Smooth muscle cell (in vitro differentiated cells): ENCODE measurements around the gene ZBTB49. TPM values are rescaled to one million over a fixed set of nuclear protein-coding genes. Genes with fewer than 3 reads are reported as not detected.
A peak's percentile ranks its signal among the peaks of the same experiment; 100 is the strongest.

ENCODE experiments used
- DNase-seq: peaks from one replicate; lab custom pipeline; 2025; ENCODE audit not compliant: unreplicated experiment; lab: John Stamatoyannopoulos, UW
- H2AFZ ChIP-seq: fragments of 200-600 bp; sonication (generic); 2 replicates; pipeline ENCODE4 v1.6.0; 2016; ENCODE audit warnings: antibody characterized with exemption, low read depth, mild to moderate bottlenecking
- H3F3A ChIP-seq: fragments of 200-600 bp; sonication (generic); 2 replicates; pipeline ENCODE4 v1.6.0; 2017; ENCODE audit warnings: antibody characterized with exemption, low read depth
- H3K27ac ChIP-seq: fragments of 200-600 bp; sonication (generic); 2 replicates; pipeline ENCODE4 v1.5.1; 2016; ENCODE audit warnings: low read depth, mild to moderate bottlenecking
- H3K27me3 ChIP-seq: fragments of 200-600 bp; sonication (generic); 2 replicates; pipeline ENCODE4 v1.6.1; 2016; ENCODE audit warnings: low read depth, mild to moderate bottlenecking
- H3K36me3 ChIP-seq: fragments of 200-600 bp; sonication (generic); 2 replicates; pipeline ENCODE4 v1.5.1; 2016; ENCODE audit warnings: low read depth
- H3K4me1 ChIP-seq: fragments of 200-600 bp; sonication (generic); 2 replicates; pipeline ENCODE4 v1.5.1; 2016; ENCODE audit warnings: low read depth
- H3K4me2 ChIP-seq: fragments of 200-600 bp; sonication (generic); 2 replicates; pipeline ENCODE4 v1.6.0; 2016; ENCODE audit warnings: mild to moderate bottlenecking
- H3K4me3 ChIP-seq: fragments of 200-600 bp; sonication (generic); 2 replicates; pipeline ENCODE4 v1.5.1; 2016; ENCODE audit warnings: mild to moderate bottlenecking
- H3K79me2 ChIP-seq: fragments of 200-600 bp; sonication (generic); 2 replicates; pipeline ENCODE4 v1.6.0; 2016; ENCODE audit warnings: low read depth, mild to moderate bottlenecking
- H3K9ac ChIP-seq: fragments of 200-600 bp; sonication (generic); 2 replicates; pipeline ENCODE4 v1.6.0; 2016; ENCODE audit warnings: low read depth
- H3K9me3 ChIP-seq: fragments of 200-600 bp; sonication (generic); replicated peaks from 2 replicates; pipeline ENCODE4 v1.5.1; 2016; ENCODE audit warnings: low read depth
- H4K20me1 ChIP-seq: fragments of 200-600 bp; sonication (generic); 2 replicates; pipeline ENCODE4 v1.6.0; 2016; ENCODE audit warnings: low read depth
- WGBS: methylation state at CpG from one replicate; pipeline ENCODE4 v1.1.7; 2016; ENCODE audit warnings: low lambda C conversion rate; 5-methylcytosine and 5-hydroxymethylcytosine counted together
- polyA plus RNA-seq: library from polyadenylated mRNA; unstranded; fragments of >200 nt; fragmentation: Nextera tagmentation; extraction: Ambion mirVana; gene quantifications from 2 replicates; pipeline ENCODE4 v1.2.1, GENCODE V29; 2016
- total RNA-seq: library from RNA; depleted of rRNA; stranded (reverse); fragments of >200 nt; gene quantifications from 2 replicates; pipeline ENCODE4 v1.2.3, GENCODE V29; 2014
- TF ChIP-seq, protein P1 (sequence below): fragments of 200-600 bp; sonication (generic); IDR thresholded peaks from 2 replicates; pipeline ENCODE4 v1.5.1; 2017; ENCODE audit warnings: borderline replicate concordance, mild to moderate bottlenecking, antibody characterized with exemption; ENCODE audit not compliant: insufficient read depth, poor library complexity, severe bottlenecking

ZBTB49 gene
- total and polyA plus RNA-seq, 2 experiments from 2014 or later, result 4.2 to 6.3 TPM

DNA sequence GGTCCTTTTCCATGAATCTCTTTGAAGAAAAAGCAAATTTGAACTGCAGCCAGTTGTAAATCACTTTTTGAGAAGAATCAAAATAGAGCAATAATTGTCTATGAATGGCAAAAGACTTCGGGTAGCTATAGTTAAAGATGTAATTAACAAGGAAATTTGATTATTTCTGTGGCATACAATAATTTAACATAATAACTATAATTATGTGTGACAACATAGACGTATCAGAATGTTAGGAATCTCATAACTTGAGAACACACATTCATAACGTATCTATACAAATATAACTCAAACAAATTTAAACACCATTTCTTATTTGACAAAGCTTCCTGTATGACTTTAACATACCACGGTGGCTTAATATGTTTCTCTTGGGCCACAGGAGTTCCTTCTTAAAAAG lies 60.9 kb downstream of the ZBTB49 start:
- Histone ChIP-seq H3K79me2 (no peaks in the 10 kb centered on the region), H3F3A (no peaks in the 10 kb centered on the region), H3K4me3 (no peak overlapping the region), H3K27ac (no peak overlapping the region), H3K4me2 (no peak overlapping the region), H3K9ac (no peak overlapping the region), H4K20me1 (no peaks in the 10 kb centered on the region), H2AFZ (no peak overlapping the region), H3K4me1 (no peaks in the 10 kb centered on the region), H3K9me3 (no peaks in the 10 kb centered on the region), H3K27me3 (no peaks in the 10 kb centered on the region), H3K36me3 (no peaks in the 10 kb centered on the region)
- 89% methylated on average over 4 of the region's 4 CpGs for WGBS
- TF ChIP-seq, protein P1, sequence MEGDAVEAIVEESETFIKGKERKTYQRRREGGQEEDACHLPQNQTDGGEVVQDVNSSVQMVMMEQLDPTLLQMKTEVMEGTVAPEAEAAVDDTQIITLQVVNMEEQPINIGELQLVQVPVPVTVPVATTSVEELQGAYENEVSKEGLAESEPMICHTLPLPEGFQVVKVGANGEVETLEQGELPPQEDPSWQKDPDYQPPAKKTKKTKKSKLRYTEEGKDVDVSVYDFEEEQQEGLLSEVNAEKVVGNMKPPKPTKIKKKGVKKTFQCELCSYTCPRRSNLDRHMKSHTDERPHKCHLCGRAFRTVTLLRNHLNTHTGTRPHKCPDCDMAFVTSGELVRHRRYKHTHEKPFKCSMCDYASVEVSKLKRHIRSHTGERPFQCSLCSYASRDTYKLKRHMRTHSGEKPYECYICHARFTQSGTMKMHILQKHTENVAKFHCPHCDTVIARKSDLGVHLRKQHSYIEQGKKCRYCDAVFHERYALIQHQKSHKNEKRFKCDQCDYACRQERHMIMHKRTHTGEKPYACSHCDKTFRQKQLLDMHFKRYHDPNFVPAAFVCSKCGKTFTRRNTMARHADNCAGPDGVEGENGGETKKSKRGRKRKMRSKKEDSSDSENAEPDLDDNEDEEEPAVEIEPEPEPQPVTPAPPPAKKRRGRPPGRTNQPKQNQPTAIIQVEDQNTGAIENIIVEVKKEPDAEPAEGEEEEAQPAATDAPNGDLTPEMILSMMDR, result no peak
- DNase-seq, result no peak

DNA sequence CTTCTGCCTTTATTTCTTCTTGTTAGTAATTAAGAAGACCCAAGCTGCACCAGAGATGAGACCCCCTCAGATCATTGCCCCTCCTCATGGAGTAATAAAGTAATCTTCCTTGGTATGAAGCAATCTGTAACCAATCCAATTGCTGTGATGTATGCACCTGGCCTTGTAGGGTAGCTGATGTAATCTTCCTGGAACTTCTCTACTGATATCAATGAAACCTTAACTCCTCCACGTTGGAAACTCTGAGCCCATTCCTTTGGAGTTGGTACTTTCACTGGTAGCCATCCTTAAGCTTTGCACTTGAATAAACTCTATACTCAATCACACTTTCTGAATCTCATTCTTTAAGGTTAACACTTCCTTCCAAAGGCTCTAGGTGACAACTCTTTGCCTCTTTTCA lies 65.3 kb downstream of the ZBTB49 start:
- H3K9ac ChIP-seq, result no peak overlapping the region
- H3K9me3 ChIP-seq, result no peaks in the 10 kb centered on the region
- no peak overlapping the region for H2AFZ ChIP-seq
- no peaks in the 10 kb centered on the region for H3K79me2 ChIP-seq
- peaks cover 10% of the 10 kb centered on the region for H3K4me1 ChIP-seq
- H3K4me2 ChIP-seq, result no peak overlapping the region
- 61% methylated on average over 1 of the region's 1 CpG for WGBS
- H3K27me3 ChIP-seq, result no peaks in the 10 kb centered on the region
- no peaks in the 10 kb centered on the region for H3F3A ChIP-seq
- TF ChIP-seq, protein P1, result no peak
- no peak for DNase-seq
- no peaks in the 10 kb centered on the region for H4K20me1 ChIP-seq
- no peaks in the 10 kb centered on the region for H3K36me3 ChIP-seq
- no peak overlapping the region for H3K4me3 ChIP-seq
- no peak overlapping the region for H3K27ac ChIP-seq

DNA sequence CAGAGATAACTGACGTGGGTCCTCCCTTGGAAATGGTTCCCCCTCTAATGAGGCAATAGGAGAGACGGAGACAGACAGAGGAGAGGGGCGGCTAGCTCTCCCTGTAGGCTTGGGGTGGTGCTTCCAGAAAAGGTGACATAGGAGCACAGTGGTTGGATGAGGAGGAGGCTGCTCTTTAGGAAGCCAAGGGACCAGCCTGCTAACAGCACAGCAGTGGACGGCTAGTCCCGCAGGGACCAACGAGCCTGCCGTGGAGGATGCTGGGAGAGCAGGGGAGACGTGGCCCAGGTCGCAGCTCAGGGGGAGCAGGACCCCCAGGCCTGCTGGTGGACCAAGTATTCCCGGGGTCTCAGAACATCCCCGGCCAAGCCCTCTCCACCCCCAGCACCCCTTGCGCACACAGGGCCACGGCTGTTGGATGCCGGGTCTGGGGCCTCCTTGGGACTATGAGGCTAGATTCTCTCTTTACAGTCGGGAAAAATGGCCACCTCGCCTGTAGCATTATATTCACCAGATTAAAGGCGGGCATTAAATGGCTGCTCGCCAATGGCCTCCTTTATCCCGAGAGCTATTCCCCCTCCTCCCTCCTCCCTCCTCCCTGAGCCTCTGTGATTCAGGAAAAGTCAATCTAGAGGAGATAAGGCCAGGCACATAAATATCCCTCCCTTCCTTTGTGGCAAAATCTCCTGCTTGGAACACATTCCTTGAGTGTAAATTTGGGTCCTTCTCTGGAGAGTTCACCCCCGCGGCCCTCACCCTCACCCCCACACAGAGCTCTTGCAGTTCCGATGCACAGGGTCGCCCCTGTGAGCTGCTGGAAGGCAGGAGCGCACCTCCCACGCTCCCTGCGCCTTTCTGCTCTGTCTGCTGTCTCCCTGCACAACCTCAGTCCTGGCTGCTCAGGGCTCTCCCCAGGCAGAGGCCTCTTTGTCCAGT lies 66.3 kb downstream of the ZBTB49 start:
- 76% methylated on average over 26 of the region's 26 CpGs for WGBS
- TF ChIP-seq, protein P1, result no peak
- Histone ChIP-seq H3K79me2 (no peaks in the 10 kb centered on the region), H3K9ac (no peak overlapping the region), H3K27me3 (no peaks in the 10 kb centered on the region), H3K27ac (no peak overlapping the region), H3K4me1 (peaks cover 10% of the 10 kb centered on the region), H4K20me1 (no peaks in the 10 kb centered on the region), H3K4me3 (no peak overlapping the region), H3K36me3 (no peaks in the 10 kb centered on the region), H3K4me2 (peak overlapping the region; percentile 72), H3F3A (no peaks in the 10 kb centered on the region), H2AFZ (peak overlapping the region; percentile 60), H3K9me3 (no peaks in the 10 kb centered on the region)
- DNase-seq, result no peak
